Measurements from ENCODE around the gene ERLIN1. TPM values are rescaled to one million over a fixed set of nuclear protein-coding genes. Genes with fewer than 3 reads are reported as not detected.

The ERLIN1 gene
- total and polyA plus RNA-seq, 2 experiments from 2014 or later, result 26.3 to 35.7 TPM

DNA sequence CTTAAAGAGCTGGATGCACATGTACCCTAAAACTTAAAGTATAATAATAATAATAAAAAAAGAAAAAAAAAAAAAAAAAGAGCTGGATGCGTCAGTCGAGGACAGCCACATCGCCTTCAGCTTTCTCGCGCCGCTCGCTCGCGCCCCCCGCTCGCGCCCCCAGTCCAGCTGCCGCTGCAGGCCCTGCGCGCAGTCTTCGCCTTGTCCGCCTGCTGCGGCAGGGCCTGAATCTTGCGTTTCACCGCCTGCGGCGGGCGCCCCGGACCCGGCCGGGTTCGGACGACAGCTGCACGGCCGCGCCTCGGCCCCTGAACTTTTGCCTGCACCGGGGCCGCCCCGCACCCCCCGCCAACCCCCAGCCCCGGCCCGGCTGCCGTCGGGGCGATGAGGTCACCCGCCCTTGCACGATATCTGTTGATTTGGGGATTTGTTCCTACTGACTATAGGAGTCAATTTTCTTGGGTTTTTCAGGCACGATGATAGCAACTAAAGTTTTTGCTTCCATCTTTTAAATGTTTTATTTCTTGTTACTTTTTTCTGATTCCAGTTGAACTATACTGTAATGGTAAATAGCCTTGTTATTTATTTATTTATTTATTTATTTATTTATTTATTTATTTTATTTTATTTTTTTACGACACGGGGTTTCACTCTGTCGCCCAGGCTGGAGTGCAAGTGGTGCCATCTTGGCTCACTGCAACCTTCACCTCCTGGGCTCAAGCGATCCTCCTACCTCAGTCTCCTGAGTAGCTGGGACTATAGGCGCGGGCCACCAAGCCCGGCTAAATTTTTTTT lies 70.7 kb downstream of the ERLIN1 start:
- Histone ChIP-seq H3K79me2 (no peaks in the 10 kb centered on the region), H3K27ac (no peak overlapping the region), H3K27me3 (no peaks in the 10 kb centered on the region), H3K4me1 (ENCODE audit: insufficient read depth) (no peaks in the 10 kb centered on the region), H3K4me2 (no peak overlapping the region), H3K9me2 (replicated peaks; ENCODE audit: insufficient read depth) (no peaks in the 10 kb centered on the region), H3K4me3 (no peak overlapping the region), H4K20me1 (ENCODE audit: insufficient read depth, poor library complexity, severe bottlenecking) (no peaks in the 10 kb centered on the region), H3K9me3 (ENCODE audit: low read depth) (no peaks in the 10 kb centered on the region), H3K36me3 (replicated peaks; ENCODE audit: insufficient read depth, low read depth) (no peaks in the 10 kb centered on the region), H2AFZ (no peak overlapping the region)
- no peak for DNase-seq (ENCODE audit: low spot score)
- WGBS (ENCODE audit: low lambda C conversion rate, missing lambda C conversion rate), result 97% methylated on average over 20 of the region's 51 CpGs
- TF ChIP-seq EZH2phosphoT487 (IDR thresholded peaks at IDR 0.05; ENCODE audit: low read depth, severe bottlenecking, unreplicated experiment) (no peak), EZH2 (IDR thresholded peaks at IDR 0.05; ENCODE audit: borderline replicate concordance) (no peak), CTCF (IDR thresholded peaks at IDR 0.05; ENCODE audit: poor library complexity) (no peak)

- Histone ChIP-seq H3K4me2 (no peak overlapping the region), H4K20me1 (ENCODE audit: insufficient read depth, poor library complexity, severe bottlenecking) (no peaks in the 10 kb centered on the region), H3K79me2 (no peaks in the 10 kb centered on the region), H3K9me3 (ENCODE audit: low read depth) (no peaks in the 10 kb centered on the region), H2AFZ (no peak overlapping the region), H3K4me1 (ENCODE audit: insufficient read depth) (no peaks in the 10 kb centered on the region), H3K4me3 (no peak overlapping the region), H3K27ac (no peak overlapping the region), H3K9me2 (replicated peaks; ENCODE audit: insufficient read depth) (no peaks in the 10 kb centered on the region), H3K27me3 (no peaks in the 10 kb centered on the region), H3K36me3 (replicated peaks; ENCODE audit: insufficient read depth, low read depth) (no peaks in the 10 kb centered on the region)
- WGBS (ENCODE audit: low lambda C conversion rate, missing lambda C conversion rate), result 92% methylated on average over 13 of the region's 13 CpGs
- TF ChIP-seq CTCF (IDR thresholded peaks at IDR 0.05; ENCODE audit: poor library complexity) (no peak), EZH2 (IDR thresholded peaks at IDR 0.05; ENCODE audit: borderline replicate concordance) (no peak), EZH2phosphoT487 (IDR thresholded peaks at IDR 0.05; ENCODE audit: low read depth, severe bottlenecking, unreplicated experiment) (no peak)
- no peak for DNase-seq (ENCODE audit: low spot score)
Measured at GRCh38 chr10:100114460-100114859, 71.4 kb downstream of the ERLIN1 start.

DNA sequence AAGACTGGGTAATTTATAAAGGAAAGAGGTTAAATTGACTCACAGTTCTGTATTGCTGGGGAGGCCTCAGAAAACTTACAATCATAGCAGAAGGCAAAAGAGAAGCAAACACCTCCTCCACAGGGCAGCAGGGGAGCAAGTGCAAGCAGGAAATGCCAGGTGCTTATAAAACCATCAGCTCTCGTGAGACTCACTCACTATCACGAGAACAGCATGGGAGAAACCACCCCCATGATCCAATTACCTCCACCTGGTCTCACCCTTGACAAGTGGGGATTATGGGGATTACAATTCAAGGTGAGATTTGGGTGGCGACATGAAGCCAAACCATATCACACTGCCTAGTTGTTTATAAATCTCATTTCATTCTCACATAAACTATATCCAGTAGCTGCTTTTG lies 76.2 kb downstream of the ERLIN1 start:
- no peak overlapping the region for H2AFZ ChIP-seq
- no peaks in the 10 kb centered on the region for H3K79me2 ChIP-seq
- H3K9me3 ChIP-seq (ENCODE audit: low read depth), result no peaks in the 10 kb centered on the region
- no peak overlapping the region for H3K27ac ChIP-seq
- H3K27me3 ChIP-seq, result no peaks in the 10 kb centered on the region
- WGBS (ENCODE audit: low lambda C conversion rate, missing lambda C conversion rate), result 35% methylated on average over 3 of the region's 3 CpGs
- H3K9me2 ChIP-seq (replicated peaks; ENCODE audit: insufficient read depth), result no peaks in the 10 kb centered on the region
- H3K4me3 ChIP-seq, result no peak overlapping the region
- no peaks in the 10 kb centered on the region for H3K36me3 ChIP-seq (replicated peaks; ENCODE audit: insufficient read depth, low read depth)
- no peaks in the 10 kb centered on the region for H4K20me1 ChIP-seq (ENCODE audit: insufficient read depth, poor library complexity, severe bottlenecking)
- no peak overlapping the region for H3K4me2 ChIP-seq
- H3K4me1 ChIP-seq (ENCODE audit: insufficient read depth), result no peaks in the 10 kb centered on the region
- DNase-seq (ENCODE audit: low spot score), result no peak
- TF ChIP-seq CTCF (IDR thresholded peaks at IDR 0.05; ENCODE audit: poor library complexity), result no peak
- TF ChIP-seq EZH2 (IDR thresholded peaks at IDR 0.05; ENCODE audit: borderline replicate concordance), result no peak
- no peak for TF ChIP-seq EZH2phosphoT487 (IDR thresholded peaks at IDR 0.05; ENCODE audit: low read depth, severe bottlenecking, unreplicated experiment)

All from hepatocyte (in vitro differentiated cells).